Measurements from ENCODE around the gene MUC12. TPM values are rescaled to one million over a fixed set of nuclear protein-coding genes. Genes with fewer than 3 reads are reported as not detected.
"Not testable (repeated sequence)": the region's sequence is repeated elsewhere in the genome, so short reads cannot be mapped to it uniquely, and the experiment has no call there.

The MUC12 gene
- total and polyA plus RNA-seq, 8 donors, result 0.03 to 0.80 (median 0.43) TPM; not detected in 2

- intact Hi-C loops (cut with DNase I), result no loop called here
- FAIRE-seq (no peak), DNase-seq (no peak), ATAC-seq (no peak)
- no peaks in the 10 kb centered on the region for H3K9me3 ChIP-seq
- TF ChIP-seq, protein P1, sequence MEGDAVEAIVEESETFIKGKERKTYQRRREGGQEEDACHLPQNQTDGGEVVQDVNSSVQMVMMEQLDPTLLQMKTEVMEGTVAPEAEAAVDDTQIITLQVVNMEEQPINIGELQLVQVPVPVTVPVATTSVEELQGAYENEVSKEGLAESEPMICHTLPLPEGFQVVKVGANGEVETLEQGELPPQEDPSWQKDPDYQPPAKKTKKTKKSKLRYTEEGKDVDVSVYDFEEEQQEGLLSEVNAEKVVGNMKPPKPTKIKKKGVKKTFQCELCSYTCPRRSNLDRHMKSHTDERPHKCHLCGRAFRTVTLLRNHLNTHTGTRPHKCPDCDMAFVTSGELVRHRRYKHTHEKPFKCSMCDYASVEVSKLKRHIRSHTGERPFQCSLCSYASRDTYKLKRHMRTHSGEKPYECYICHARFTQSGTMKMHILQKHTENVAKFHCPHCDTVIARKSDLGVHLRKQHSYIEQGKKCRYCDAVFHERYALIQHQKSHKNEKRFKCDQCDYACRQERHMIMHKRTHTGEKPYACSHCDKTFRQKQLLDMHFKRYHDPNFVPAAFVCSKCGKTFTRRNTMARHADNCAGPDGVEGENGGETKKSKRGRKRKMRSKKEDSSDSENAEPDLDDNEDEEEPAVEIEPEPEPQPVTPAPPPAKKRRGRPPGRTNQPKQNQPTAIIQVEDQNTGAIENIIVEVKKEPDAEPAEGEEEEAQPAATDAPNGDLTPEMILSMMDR (IDR thresholded peaks at IDR 0.05), result no peak
- no peaks in the 10 kb centered on the region for H3K27me3 ChIP-seq
- H3K4me3 ChIP-seq, result no peak overlapping the region
- no peaks in the 10 kb centered on the region for H3K4me1 ChIP-seq
- WGBS, 2 donors, result 38 to 68% methylated on average over 4 of the region's 4 CpGs
- H3K36me3 ChIP-seq, result no peaks in the 10 kb centered on the region
- H3K27ac ChIP-seq, result no peak overlapping the region
These were observed 35.6 kb upstream of the MUC12 start for GRCh38 chr7:100933734-100934133.

- H3K9me3 ChIP-seq; H3K4me3 ChIP-seq; H3K36me3 ChIP-seq; DNase-seq; H3K27ac ChIP-seq; H3K27me3 ChIP-seq; intact Hi-C loops (cut with DNase I); ATAC-seq; FAIRE-seq; H3K4me1 ChIP-seq: not testable (repeated sequence)
- 67 to 74% methylated on average over 2 of the region's 2 CpGs for WGBS, 2 donors
These were observed 34.0 kb upstream of the MUC12 start for GRCh38 chr7:100935381-100935780.

- intact Hi-C loops (cut with DNase I); H3K4me1 ChIP-seq: not testable (repeated sequence)
- 74 to 85% methylated on average over 7 of the region's 7 CpGs for WGBS, 2 donors
These were observed 33.2 kb upstream of the MUC12 start for GRCh38 chr7:100936167-100936566.

GRCh38 chr7:100942045-100942774 is 27.2 kb upstream of the MUC12 start:
- H3K9me3 ChIP-seq, result no peaks in the 10 kb centered on the region
- WGBS, 2 donors, result 50 to 51% methylated on average over 9 of the region's 9 CpGs
- intact Hi-C loops (cut with DNase I), result no loop called here
- no peak overlapping the region for H3K4me3 ChIP-seq
- FAIRE-seq (peak; percentile 90), ATAC-seq (peak; percentile 59 to 80 (median 74)), DNase-seq (no peak)
- no peaks in the 10 kb centered on the region for H3K36me3 ChIP-seq
- TF ChIP-seq, protein P1 (IDR thresholded peaks at IDR 0.05), result no peak
- peaks cover 0 to 7% (median 3%) of the 10 kb centered on the region in 3 donors for H3K4me1 ChIP-seq
- H3K27ac ChIP-seq, result peak overlapping the region in 1 of 4 donors; percentile 52
- H3K27me3 ChIP-seq, result no peaks in the 10 kb centered on the region

More at GRCh38 chr7:100936167-100936566, 33.2 kb upstream of the MUC12 start:
- not testable (repeated sequence) for H3K27me3 ChIP-seq, H3K4me3 ChIP-seq, H3K27ac ChIP-seq, FAIRE-seq, ATAC-seq, H3K36me3 ChIP-seq, DNase-seq, H3K9me3 ChIP-seq

GRCh38 chr7:100943693-100944092 is 25.7 kb upstream of the MUC12 start:
- WGBS, 2 donors, result 73 to 78% methylated on average over 5 of the region's 5 CpGs
- ATAC-seq, result no peak
- intact Hi-C loops (cut with DNase I), result no loop called here
- no peaks in the 10 kb centered on the region for H3K27me3 ChIP-seq
- FAIRE-seq, result no peak
- TF ChIP-seq, protein P1 (IDR thresholded peaks at IDR 0.05), result no peak
- H3K4me3 ChIP-seq, result no peak overlapping the region
- H3K4me1 ChIP-seq, result peaks cover 0 to 7% (median 3%) of the 10 kb centered on the region in 3 donors
- H3K27ac ChIP-seq, result no peak overlapping the region
- H3K9me3 ChIP-seq, result no peaks in the 10 kb centered on the region
- no peaks in the 10 kb centered on the region for H3K36me3 ChIP-seq
- DNase-seq, result no peak

GRCh38 chr7:100944138-100944537 is 25.2 kb upstream of the MUC12 start:
- TF ChIP-seq, protein P1 (IDR thresholded peaks at IDR 0.05), result no peak
- intact Hi-C loops (cut with DNase I), result no loop called here
- Histone ChIP-seq H3K36me3 (no peaks in the 10 kb centered on the region), H3K27ac (no peak overlapping the region), H3K27me3 (no peaks in the 10 kb centered on the region), H3K4me1 (peaks cover 0 to 7% (median 3%) of the 10 kb centered on the region in 3 donors), H3K4me3 (no peak overlapping the region), H3K9me3 (no peaks in the 10 kb centered on the region)
- DNase-seq (no peak), FAIRE-seq (no peak), ATAC-seq (no peak)
- WGBS, 2 donors, result 77 to 82% methylated on average over 4 of the region's 4 CpGs
